CD4-positive, alpha-beta T cell treated with Interleukin-4 for 1 hour (primary cell): ENCODE data around the gene USPL1.

ENCODE experiments used
- DNase-seq, 2 donors: peaks; one replicate each; pipeline ENCODE4 v3.0.0-alpha.2; 2020 to 2022

Gene USPL1

GRCh38 chr13:30698488-30699005 is 80.8 kb downstream of the USPL1 start:
- DNase-seq = no peak

DNA sequence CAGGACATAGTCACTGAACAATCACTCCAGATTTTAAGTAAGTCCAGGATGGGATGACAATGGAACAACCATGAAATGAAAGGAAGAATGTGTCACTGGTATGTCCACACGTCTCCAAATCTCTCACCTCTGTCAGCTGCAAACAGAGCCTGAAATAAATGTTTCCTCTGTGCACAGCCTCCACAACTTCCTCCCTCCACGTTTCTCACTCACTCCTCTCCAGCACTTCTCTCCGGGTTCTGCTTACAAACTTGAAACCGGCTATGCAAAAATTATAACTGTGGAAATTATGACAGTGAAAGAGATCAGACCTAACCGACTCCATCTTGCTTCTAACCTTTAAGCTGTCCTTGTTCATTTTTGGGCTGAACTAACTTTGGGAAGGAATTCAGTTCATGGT is 82.6 kb downstream of the USPL1 start:
- DNase-seq = no peak

DNA sequence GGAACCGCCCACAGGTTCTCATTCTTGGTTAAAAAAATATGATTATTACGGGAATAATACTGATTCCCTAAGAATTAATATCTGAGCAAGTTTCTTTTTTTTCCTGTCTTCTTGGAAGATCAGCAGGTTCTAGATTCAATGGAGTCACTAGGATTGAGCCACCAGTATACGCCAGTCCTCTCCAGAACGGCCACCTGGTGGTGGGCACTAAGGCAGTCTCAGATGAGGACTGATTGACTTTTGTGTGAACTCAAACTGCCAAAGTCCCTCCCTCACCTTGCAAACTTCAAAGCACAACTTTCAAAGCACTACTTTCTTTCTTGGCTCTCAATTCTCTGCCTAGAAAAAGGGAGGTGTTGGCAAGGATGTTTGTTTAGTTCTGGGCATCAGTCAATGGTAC is 84.3 kb downstream of the USPL1 start:
- no peak for DNase-seq

DNA sequence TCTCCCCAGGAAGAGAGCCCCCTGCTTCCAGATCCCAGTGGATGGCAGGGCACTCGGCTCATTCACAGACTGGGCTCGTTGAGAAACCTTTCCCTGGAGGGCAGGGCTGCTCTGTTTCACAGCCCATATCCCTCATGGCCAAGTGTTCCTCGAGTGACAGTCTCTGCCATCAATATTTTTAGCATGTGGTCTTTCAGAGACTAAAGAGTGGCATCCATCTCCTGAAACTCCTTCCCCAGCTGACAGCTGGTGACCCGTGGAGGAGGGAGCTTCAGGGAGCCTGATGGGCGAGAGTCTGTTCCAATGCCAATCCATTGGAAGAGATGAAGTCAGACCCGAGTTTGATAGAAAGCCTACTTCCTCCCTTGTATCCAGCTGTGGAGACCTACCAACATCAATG is 86.9 kb downstream of the USPL1 start:
- no peak for DNase-seq

DNA sequence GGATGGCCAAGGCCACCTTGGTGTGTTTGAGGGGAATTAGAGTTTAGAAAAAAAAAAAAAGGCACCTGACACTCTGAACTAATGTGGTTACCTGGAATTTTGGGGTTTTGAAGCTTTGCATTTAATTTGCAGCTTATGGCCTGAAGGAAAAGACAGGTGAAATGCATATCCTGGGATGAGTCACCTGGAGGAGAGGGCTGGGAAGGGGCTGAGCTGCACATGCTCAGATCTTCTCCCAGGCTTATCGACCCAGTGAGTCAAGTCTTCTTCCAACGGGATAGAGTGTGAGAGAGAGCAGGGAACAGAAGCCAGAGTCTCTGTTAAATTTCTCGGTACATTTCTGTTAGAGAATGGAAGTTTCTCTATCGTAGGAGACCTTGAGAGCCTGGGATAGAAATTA is 88.0 kb downstream of the USPL1 start:
- no peak for DNase-seq

DNA sequence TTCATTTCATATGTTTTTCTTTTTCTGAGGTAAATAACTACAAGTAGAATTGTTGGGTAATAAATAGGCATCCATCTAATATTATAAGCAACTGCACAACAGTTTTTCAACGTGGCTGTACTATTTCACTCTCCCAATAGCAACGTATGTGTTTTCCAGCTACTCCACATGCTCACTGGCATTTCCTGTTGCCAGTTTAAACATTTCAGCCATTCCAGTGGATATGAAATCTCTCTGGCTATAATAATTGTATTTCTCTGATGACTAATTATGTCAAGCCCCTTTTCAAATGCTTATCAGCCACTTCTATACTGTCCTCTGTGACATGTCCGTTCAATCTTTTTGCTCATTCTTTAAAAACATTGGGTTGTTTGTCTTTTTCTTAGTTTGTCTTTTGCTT is 90.8 kb downstream of the USPL1 start:
- DNase-seq = no peak
